Measurements from ENCODE around the gene SLC52A1.

The SLC52A1 gene

DNA sequence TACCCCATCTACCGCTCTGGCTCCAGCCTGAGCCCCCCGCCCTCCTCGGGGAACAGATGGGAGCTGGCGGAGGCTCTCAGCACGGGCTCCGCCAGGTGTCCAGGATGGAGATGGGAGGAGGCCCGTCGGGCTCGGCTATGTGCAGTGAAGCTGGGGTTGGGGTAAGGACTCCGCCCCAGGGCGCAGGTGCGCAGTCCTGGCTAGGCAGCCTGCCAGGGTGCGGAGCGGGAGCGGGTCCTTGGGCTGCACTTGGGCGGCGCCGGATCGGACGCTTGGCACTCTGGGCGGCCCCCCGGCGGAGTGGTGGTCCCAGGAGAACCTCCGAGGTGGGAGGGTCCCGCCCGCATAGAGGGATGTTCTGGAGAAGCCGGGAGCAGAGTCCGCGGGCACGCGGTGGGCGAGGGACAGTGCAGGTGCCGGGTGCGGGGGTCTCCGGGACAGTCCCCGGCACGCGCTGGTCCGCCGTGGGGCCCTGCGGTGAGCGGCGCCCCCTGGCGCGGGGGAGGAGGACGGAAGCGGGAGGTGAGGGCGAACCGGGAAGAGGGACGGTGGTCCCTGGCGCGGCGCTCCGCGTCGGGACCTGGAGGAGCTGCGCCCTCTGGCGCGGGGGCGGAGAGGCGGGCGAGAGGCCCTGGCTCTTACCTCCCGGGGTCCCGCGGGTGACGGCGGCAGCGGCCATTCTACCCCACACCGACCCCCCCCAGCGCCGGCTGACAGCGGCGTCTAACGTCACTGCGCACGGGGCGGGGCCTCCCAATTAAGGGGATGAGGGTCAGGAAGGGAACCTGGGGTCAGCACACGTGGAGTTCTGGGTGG lies 48.1 kb downstream of the SLC52A1 start, which contains the start of gene CAMTA2:
TSS of gene CAMTA2 (minus strand) at position 725 of the 816 bp plus-strand sequence. CDS start 1,453 bp downstream, outside the sequence.
- DNase-seq = peak; percentile 66

DNA sequence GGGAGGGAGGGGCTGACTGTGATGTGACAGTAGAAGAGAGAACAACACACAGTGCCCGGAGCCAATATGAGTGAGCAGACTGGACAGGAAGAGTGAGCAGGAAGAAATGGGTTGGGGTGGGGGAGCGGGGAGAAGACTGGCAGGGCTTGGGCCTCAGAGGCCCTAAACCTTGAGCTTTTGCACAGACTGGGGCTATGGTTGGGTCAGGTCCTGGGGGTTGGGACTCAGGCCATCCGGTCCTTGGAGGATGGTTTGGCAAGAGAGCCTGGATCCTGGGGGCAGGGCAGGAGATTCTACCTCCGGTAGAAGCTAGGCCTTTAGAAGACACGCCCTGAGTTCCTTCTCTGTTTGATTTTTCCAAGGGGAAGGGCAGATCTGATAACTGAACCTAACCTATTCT lies 48.8 kb downstream of the SLC52A1 start:
- no peak for DNase-seq
